CD14-positive monocyte (primary cell): ENCODE measurements around the gene SLC5A12. TPM values are rescaled to one million over a fixed set of nuclear protein-coding genes. Genes with fewer than 3 reads are reported as not detected.

Source experiments
- DNase-seq, 3 donors: peaks; one replicate each; pipeline ENCODE4 v3.0.0-alpha.2; 2011 to 2022
- H2AFZ ChIP-seq: 2 replicates; pipeline ENCODE4 v1.6.0; 2012; ENCODE audit warnings: mild to moderate bottlenecking, low read depth, low read length, inconsistent platforms; ENCODE audit not compliant: insufficient read depth, poor library complexity, severe bottlenecking
- H3K27ac ChIP-seq, 2 donors: 1 replicate in 1 of 2; 2 replicates in 1 of 2; pipeline ENCODE4 v1.5.1; 2012 to 2013; ENCODE audit warnings: low read length in 2 of 2, control low read depth in 1 of 2, inconsistent platforms in 1 of 2, low read depth in 1 of 2, mild to moderate bottlenecking in 1 of 2
- H3K27me3 ChIP-seq, 2 donors: one replicate each; pipeline versions ENCODE4 v1.6.0 to v1.6.1; 2011 to 2013; ENCODE audit warnings: low read length in 2 of 2; ENCODE audit not compliant: control insufficient read depth in 2 of 2, insufficient read depth in 2 of 2
- H3K36me3 ChIP-seq, 2 donors: replicated peaks in 1 of 2; 1 replicate in 1 of 2; 2 replicates in 1 of 2; pipeline versions ENCODE4 v1.5.1 to v1.6.1; 2012 to 2013; ENCODE audit warnings: low read length in 2 of 2, control low read depth in 1 of 2, inconsistent platforms in 1 of 2, mild to moderate bottlenecking in 1 of 2; ENCODE audit not compliant: insufficient read depth in 2 of 2, control insufficient read depth in 1 of 2
- H3K4me1 ChIP-seq, 2 donors: 1 replicate in 1 of 2; 2 replicates in 1 of 2; pipeline versions ENCODE4 v1.5.1 to v1.6.1; 2012 to 2013; ENCODE audit warnings: low read length in 2 of 2, control low read depth in 1 of 2, inconsistent platforms in 1 of 2, mild to moderate bottlenecking in 1 of 2, moderate library complexity in 1 of 2; ENCODE audit not compliant: insufficient read depth in 2 of 2, control insufficient read depth in 1 of 2
- H3K4me2 ChIP-seq: replicated peaks from 2 replicates; pipeline ENCODE3; 2012; ENCODE audit warnings: low read length, moderate library complexity, mild to moderate bottlenecking; ENCODE audit not compliant: poor library complexity, severe bottlenecking; ENCODE audit errors: extremely low read depth
- H3K4me3 ChIP-seq, 3 experiments: fragments of 200-600 bp in 1 of 3; sonication (generic) in 1 of 3; replicated peaks in 1 of 3; 1 replicate in 2 of 3; 2 replicates in 1 of 3; pipeline ENCODE4 v1.5.1; 2011 to 2013; ENCODE audit warnings: low read length in 3 of 3, mild to moderate bottlenecking in 3 of 3, control low read depth in 2 of 3, low read depth in 2 of 3, inconsistent platforms in 1 of 3, moderate library complexity in 1 of 3
- H3K79me2 ChIP-seq: 2 replicates; pipeline ENCODE4 v1.6.0; 2012; ENCODE audit warnings: mild to moderate bottlenecking, control low read depth, inconsistent platforms, low read length, moderate library complexity; ENCODE audit not compliant: insufficient read depth
- H3K9ac ChIP-seq: 2 replicates; pipeline ENCODE4 v1.6.0; 2017; ENCODE audit warnings: low read length, mild to moderate bottlenecking; ENCODE audit not compliant: insufficient read depth, poor library complexity, severe bottlenecking
- H3K9me3 ChIP-seq, 2 donors: replicated peaks in 1 of 2; 1 replicate in 1 of 2; 2 replicates in 1 of 2; pipeline versions ENCODE4 v1.5.1 to v1.6.1; 2012 to 2013; ENCODE audit warnings: low read length in 2 of 2, control low read depth in 1 of 2; ENCODE audit not compliant: control insufficient read depth in 1 of 2, insufficient read depth in 1 of 2
- H4K20me1 ChIP-seq: 2 replicates; pipeline ENCODE4 v1.6.0; 2012; ENCODE audit warnings: mild to moderate bottlenecking, low read length, control low read depth, moderate library complexity; ENCODE audit not compliant: insufficient read depth
- H3K27ac Mint-ChIP-seq, 7 donors: one replicate each; pipeline ENCODE4 v1.8.0; 2020; ENCODE audit warnings: mild to moderate bottlenecking in 7 of 7, mixed read lengths in 7 of 7, moderate library complexity in 6 of 7, inconsistent platforms in 2 of 7
- H3K27me3 Mint-ChIP-seq, 3 donors: one replicate each; pipeline ENCODE4 v1.8.0; 2021 to 2022; ENCODE audit warnings: low read depth in 3 of 3, mild to moderate bottlenecking in 3 of 3, mixed read lengths in 3 of 3, moderate library complexity in 3 of 3, inconsistent platforms in 1 of 3
- H3K36me3 Mint-ChIP-seq, 2 donors: one replicate each; pipeline ENCODE4 v1.8.0; 2020; ENCODE audit warnings: mixed read lengths in 2 of 2, inconsistent platforms in 1 of 2, mild to moderate bottlenecking in 1 of 2
- H3K4me1 Mint-ChIP-seq: one replicate; pipeline ENCODE4 v1.8.0; 2020; ENCODE audit warnings: mild to moderate bottlenecking, mixed read lengths
- H3K4me3 Mint-ChIP-seq, 2 donors: one replicate each; pipeline ENCODE4 v1.8.0; 2020; ENCODE audit warnings: mild to moderate bottlenecking in 2 of 2, mixed read lengths in 2 of 2, moderate library complexity in 1 of 2
- H3K9me3 Mint-ChIP-seq, 7 donors: one replicate each; pipeline ENCODE4 v1.8.0; 2020 to 2022; ENCODE audit warnings: mixed read lengths in 7 of 7, mild to moderate bottlenecking in 6 of 7, moderate library complexity in 6 of 7, inconsistent platforms in 2 of 7
- WGBS: methylation state at CpG from one replicate; pipeline ENCODE4 v1.1.5; 2013; ENCODE audit warnings: missing lambda C conversion rate; ENCODE audit not compliant: insufficient coverage; 5-methylcytosine and 5-hydroxymethylcytosine counted together
- intact Hi-C, 2 donors: fragments of 100-400 bp; cut with micrococcal nuclease; formaldehyde crosslinking; loops; one replicate each; pipeline versions ENCODE4 v1.15.0 to v1.15.1; 2023
- polyA plus RNA-seq, 3 donors: library from polyadenylated mRNA; depleted of rRNA in 1 of 3; unstranded in 2 of 3; stranded (reverse) in 1 of 3; fragments of 300-500 nt in 2 of 3; fragments of >200 nt in 1 of 3; fragmentation: Illumina TruSeq in 2 of 3; gene quantifications; 1 replicate in 2 of 3; 2 replicates in 1 of 3; pipeline ENCODE4 v1.2.3, GENCODE V29; 2012 to 2021
- TF ChIP-seq, protein P1 (sequence below): fragments of 200-600 bp; IDR thresholded peaks from one replicate; pipeline ENCODE4 v1.8.0; 2022; ENCODE audit warnings: antibody characterized with exemption, mild to moderate bottlenecking

SLC5A12 gene
- polyA plus RNA-seq, 3 donors = not detected

DNA sequence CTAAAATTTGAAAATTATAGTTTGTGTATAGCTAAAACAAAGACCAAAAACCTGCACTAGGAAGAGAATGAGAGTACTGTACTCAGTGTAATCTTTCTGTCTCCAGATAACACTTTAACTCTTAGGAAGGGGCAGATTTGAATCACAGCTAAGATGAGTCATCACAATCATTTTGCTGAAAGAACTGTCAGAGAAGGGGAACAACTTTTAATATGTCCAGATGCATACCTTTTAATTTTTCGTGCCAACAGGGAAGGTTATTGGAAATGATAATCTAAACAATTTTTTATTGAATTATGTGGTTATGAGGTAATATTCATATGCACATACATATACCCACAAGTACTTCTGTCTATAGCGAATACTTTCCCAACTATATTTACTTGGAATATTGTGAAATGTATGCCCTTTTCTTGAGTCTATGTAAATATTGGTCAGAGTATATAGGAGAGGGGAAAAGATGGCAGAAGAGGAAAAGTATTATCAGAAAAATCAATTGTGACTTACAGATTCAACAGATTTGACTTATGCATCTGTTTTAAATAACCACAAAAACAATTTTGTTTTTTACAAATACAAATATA, 98.7 kb downstream of the SLC5A12 start:
- no peaks in the 10 kb centered on the region for H3K36me3 ChIP-seq
- Mint-ChIP-seq H3K4me1 (no peaks in the 10 kb centered on the region), H3K4me3 (no peak overlapping the region), H3K36me3 (no peaks in the 10 kb centered on the region), H3K27ac (no peak overlapping the region), H3K27me3 (peaks cover 0 to 2% (median 0%) of the 10 kb centered on the region in 3 donors), H3K9me3 (peaks cover 0 to 2% (median 0%) of the 10 kb centered on the region in 7 donors)
- intact Hi-C loops = no loop called here
- H3K9me3 ChIP-seq = no peaks in the 10 kb centered on the region
- no peak overlapping the region for H3K9ac ChIP-seq
- no peaks in the 10 kb centered on the region for H3K79me2 ChIP-seq
- no CpG with 5 or more reads among the region's 2 CpGs for WGBS
- H2AFZ ChIP-seq = no peak overlapping the region
- no peaks in the 10 kb centered on the region for H3K27me3 ChIP-seq
- no peak overlapping the region for H3K27ac ChIP-seq
- no peaks in the 10 kb centered on the region for H3K4me1 ChIP-seq
- TF ChIP-seq, protein P1, sequence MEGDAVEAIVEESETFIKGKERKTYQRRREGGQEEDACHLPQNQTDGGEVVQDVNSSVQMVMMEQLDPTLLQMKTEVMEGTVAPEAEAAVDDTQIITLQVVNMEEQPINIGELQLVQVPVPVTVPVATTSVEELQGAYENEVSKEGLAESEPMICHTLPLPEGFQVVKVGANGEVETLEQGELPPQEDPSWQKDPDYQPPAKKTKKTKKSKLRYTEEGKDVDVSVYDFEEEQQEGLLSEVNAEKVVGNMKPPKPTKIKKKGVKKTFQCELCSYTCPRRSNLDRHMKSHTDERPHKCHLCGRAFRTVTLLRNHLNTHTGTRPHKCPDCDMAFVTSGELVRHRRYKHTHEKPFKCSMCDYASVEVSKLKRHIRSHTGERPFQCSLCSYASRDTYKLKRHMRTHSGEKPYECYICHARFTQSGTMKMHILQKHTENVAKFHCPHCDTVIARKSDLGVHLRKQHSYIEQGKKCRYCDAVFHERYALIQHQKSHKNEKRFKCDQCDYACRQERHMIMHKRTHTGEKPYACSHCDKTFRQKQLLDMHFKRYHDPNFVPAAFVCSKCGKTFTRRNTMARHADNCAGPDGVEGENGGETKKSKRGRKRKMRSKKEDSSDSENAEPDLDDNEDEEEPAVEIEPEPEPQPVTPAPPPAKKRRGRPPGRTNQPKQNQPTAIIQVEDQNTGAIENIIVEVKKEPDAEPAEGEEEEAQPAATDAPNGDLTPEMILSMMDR = no peak
- no peak overlapping the region for H3K4me2 ChIP-seq
- DNase-seq = no peak
- H4K20me1 ChIP-seq = no peaks in the 10 kb centered on the region
- no peak overlapping the region for H3K4me3 ChIP-seq

DNA sequence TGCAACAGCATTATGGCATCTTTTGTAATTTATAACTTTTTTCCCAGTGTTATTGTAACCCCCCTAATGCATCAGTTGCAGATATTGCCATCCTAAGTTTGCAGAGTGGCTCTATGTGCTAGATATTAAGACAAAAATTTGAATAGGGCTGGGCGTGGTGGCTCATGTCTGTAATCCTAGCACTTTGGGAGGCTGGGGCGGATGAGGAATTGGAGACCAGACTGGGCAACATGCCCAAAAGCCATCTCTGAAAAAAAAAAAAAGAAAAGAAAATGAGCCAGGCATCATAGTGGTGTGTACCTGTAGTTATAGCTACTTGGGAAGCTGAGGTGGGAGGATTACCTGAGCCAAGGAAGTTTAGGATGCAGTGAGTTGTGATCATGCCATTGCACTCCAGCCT, 99.7 kb downstream of the SLC5A12 start:
- H3K27me3 ChIP-seq = no peaks in the 10 kb centered on the region
- no peak overlapping the region for H3K4me3 Mint-ChIP-seq
- no peak overlapping the region for H3K27ac Mint-ChIP-seq
- no peak overlapping the region for H2AFZ ChIP-seq
- H3K27ac ChIP-seq = no peak overlapping the region
- H3K9me3 Mint-ChIP-seq = peaks cover 0 to 2% (median 0%) of the 10 kb centered on the region in 7 donors
- H3K9ac ChIP-seq = no peak overlapping the region
- TF ChIP-seq, protein P1 = no peak
- H3K4me2 ChIP-seq = no peak overlapping the region
- peaks cover 0 to 2% (median 0%) of the 10 kb centered on the region in 3 donors for H3K27me3 Mint-ChIP-seq
- no peaks in the 10 kb centered on the region for H3K4me1 Mint-ChIP-seq
- DNase-seq = no peak
- no peaks in the 10 kb centered on the region for H3K9me3 ChIP-seq
- intact Hi-C loops = no loop called here
- H3K36me3 Mint-ChIP-seq = no peaks in the 10 kb centered on the region
- 91% methylated on average over 2 of the region's 2 CpGs for whole genome bisulfite sequencing
- no peaks in the 10 kb centered on the region for H3K36me3 ChIP-seq
- H3K4me1 ChIP-seq = no peaks in the 10 kb centered on the region
- H4K20me1 ChIP-seq = no peaks in the 10 kb centered on the region
- no peaks in the 10 kb centered on the region for H3K79me2 ChIP-seq
- no peak overlapping the region for H3K4me3 ChIP-seq
